ENCODE results near the gene ARMC12. TPM values are rescaled to one million over a fixed set of nuclear protein-coding genes. Genes with fewer than 3 reads are reported as not detected.

Gene ARMC12
- total RNA-seq, 4 donors from 2014 or later = 0.51 to 1.7 (median 1.0) TPM

DNA sequence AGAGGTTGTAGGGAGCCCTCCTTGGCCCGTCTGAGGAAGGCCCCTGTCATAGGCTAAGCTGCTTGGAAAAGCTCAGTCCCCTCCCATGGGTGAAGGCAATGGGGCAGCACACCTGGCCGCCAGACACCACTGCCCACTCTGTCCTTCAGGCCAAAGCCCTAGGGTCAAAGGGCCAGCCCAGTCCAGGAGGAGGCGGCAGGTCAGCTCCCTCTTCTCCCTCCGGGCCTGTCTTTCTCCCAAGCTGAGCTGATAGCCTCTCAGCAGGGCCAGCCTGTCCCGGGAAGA, 34.5 kb downstream of the ARMC12 start:
- no peak for TF ChIP-seq CTCF (IDR thresholded peaks at IDR 0.05; ENCODE audit: low read depth)

GRCh38 chr6:35774116-35774794, 37.4 kb downstream of the ARMC12 start:
- no peak for TF ChIP-seq CTCF (IDR thresholded peaks at IDR 0.05; ENCODE audit: low read depth)

- no peak for TF ChIP-seq CTCF (IDR thresholded peaks at IDR 0.05; ENCODE audit: low read depth)
Measured at GRCh38 chr6:35775031-35775430, 38.2 kb downstream of the ARMC12 start.

GRCh38 chr6:35776364-35777215, 39.8 kb downstream of the ARMC12 start, which contains the start of gene CLPSL2:
Gene CLPSL2, plus strand, starts transcription at chr6:35776598. Its CDS starts 21 bp downstream, at chr6:35776619.
- no peak for TF ChIP-seq CTCF (IDR thresholded peaks at IDR 0.05; ENCODE audit: low read depth)

- no peak for TF ChIP-seq CTCF (IDR thresholded peaks at IDR 0.05; ENCODE audit: low read depth)
Measured at GRCh38 chr6:35777356-35778102, 40.7 kb downstream of the ARMC12 start.

- no peak for TF ChIP-seq CTCF (IDR thresholded peaks at IDR 0.05; ENCODE audit: low read depth)
Measured at GRCh38 chr6:35778437-35778836, 41.6 kb downstream of the ARMC12 start.

- TF ChIP-seq CTCF (IDR thresholded peaks at IDR 0.05; ENCODE audit: low read depth) = no peak
Measured at GRCh38 chr6:35780719-35781118, 43.9 kb downstream of the ARMC12 start, which contains the start of gene CLPSL1. Gene CLPSL1, plus strand, starts transcription at chr6:35781019. Its CDS starts 92 bp downstream, at chr6:35781111.

Measured in subcutaneous adipose tissue (tissue), 4 donors.